GM13977 (cell line): ENCODE results near the gene TBXT.

Experiments used
- DNase-seq: peaks from one replicate; pipeline ENCODE4 v3.0.0; 2012; ENCODE audit warnings: low spot score
- CTCF ChIP-seq: IDR thresholded peaks from 2 replicates; pipeline ENCODE4 v1.5.1; 2012; ENCODE audit warnings: mild to moderate bottlenecking, control low read depth; ENCODE audit not compliant: insufficient read depth; ENCODE audit errors: extremely low read depth, missing control alignments
- in situ Hi-C: fragments of 300-500 bp; cut with MboI; formaldehyde crosslinking; loops from one replicate; pipeline ENCODE4 v1.12.0; 2022; ENCODE audit warnings: low sequenced_read_pairs, low pct_unique_long_range_greater_than_20kb, mixed read lengths, inconsistent platforms; ENCODE audit not compliant: unreplicated experiment

The TBXT gene

GRCh38 chr6:166203641-166204222 is 36.1 kb upstream of the TBXT start:
- no peak for TF ChIP-seq CTCF
- no peak for DNase-seq
- in situ Hi-C loops = no loop called here

DNA sequence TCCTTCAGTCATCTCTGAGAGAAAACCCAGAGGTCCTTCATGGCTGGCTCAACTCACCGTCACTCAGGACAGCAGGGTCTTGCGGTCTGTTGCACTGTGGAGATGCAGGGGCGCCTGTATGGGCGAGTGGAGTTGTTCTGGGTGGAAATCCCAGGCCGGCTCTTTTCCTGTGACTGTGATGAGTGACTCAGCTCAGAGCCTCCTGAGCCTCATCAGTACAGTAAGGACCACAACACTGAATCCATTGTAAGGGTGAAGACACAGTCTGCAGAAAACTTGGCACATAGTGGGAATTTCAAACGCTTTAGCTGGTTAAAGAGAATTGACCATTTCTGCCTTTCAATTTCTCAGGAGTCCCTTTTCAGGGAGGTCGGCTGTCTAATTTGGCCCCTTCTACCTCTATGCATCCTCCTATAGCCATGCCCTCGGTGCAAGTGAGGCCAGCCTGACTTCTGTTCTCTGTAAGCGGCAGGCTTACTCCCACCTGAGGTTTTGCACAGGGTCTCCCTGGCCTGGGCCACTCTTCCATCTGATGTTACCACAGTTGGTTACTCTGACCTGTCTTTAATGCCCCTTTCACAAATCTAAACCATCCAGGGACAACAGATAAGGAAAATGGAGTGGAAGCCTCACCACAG is 35.5 kb upstream of the TBXT start:
- no peak for TF ChIP-seq CTCF
- DNase-seq = no peak
- in situ Hi-C loops = no loop called here

DNA sequence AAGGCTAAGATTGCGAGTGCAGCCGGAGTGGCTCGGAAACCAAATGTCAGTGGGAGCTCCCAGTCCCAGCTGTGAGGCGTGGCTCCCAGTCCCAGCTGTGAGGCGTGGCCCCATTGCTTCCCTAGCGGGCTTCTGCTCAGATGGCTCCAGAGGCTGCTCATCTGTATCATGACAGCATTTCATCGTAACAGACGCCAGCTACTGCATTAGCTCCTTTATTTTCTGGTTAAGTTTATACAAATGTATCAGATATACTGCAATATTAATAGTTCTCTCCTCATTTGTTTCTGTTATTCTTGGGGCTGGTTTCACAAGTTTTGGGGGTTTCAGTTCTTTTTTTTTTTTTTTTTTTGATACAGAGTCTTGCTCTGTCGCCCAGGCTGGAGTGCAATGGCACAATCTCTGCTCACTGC is 34.7 kb upstream of the TBXT start:
- TF ChIP-seq CTCF = no peak
- peak; percentile 44 for DNase-seq
- in situ Hi-C loops = no loop called here

- no peak for TF ChIP-seq CTCF
- in situ Hi-C loops = no loop called here
- no peak for DNase-seq
These were observed 34.2 kb upstream of the TBXT start for GRCh38 chr6:166201878-166202277.

DNA sequence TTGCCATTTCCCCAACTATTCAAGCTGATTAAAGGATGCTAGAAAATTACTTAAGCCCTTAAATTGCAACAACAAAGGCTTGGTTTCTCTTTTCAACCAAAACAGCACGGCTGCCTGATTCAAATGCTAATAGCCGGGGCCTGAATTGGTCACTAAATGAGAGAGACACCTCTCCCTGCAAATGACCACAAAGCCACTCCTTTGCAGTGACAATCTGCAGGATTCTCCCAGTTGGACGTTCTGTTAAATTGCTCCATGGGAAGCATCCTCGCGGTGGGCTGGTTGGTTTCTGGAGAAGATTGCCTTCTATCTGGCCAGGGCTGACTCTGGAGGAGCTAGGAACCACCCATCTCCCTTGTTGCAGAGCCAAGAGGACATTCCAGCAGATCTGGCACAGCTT is 29.7 kb upstream of the TBXT start:
- TF ChIP-seq CTCF = no peak
- no peak for DNase-seq
- in situ Hi-C loops = no loop called here

DNA sequence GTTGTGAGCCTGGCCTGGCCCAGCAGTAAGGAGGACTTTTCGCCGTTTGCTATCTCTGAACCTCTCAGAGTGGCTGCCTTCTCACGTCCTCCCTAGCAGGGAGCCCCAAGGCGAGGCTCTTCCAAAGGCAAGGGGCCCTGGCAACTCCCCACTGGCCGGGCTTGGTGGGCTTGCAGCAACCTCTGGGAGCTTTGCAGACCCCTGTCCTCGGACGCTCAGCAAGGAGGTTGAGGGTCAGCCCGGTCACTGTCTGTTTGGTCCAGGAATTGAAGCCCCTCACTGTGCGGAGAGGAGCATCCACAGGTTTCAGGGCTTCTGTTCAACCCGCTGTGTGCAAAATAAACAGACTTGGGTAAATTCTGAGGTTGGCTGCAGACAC is 28.2 kb upstream of the TBXT start:
- TF ChIP-seq CTCF = no peak
- no peak for DNase-seq
- in situ Hi-C loops = no loop called here
